Keratinocyte (primary cell): Measurements from ENCODE around the gene CTIF.

Experiments used
- EZH2 ChIP-seq: IDR thresholded peaks from one replicate; pipeline ENCODE4 v1.6.1; 2012; ENCODE audit warnings: inconsistent platforms, mild to moderate bottlenecking, low read length, moderate library complexity
- TF ChIP-seq, protein P1 (sequence below), 3 experiments: IDR thresholded peaks in 1 of 3; conservative IDR thresholded peaks in 1 of 3; optimal IDR thresholded peaks in 1 of 3; 2 replicates in 2 of 3; 3 replicates in 1 of 3; pipeline versions ENCODE3 to v1.5.1; 2011; ENCODE audit warnings: low read length in 3 of 3, mild to moderate bottlenecking in 3 of 3, moderate library complexity in 2 of 3, control low read depth in 1 of 3, inconsistent platforms in 1 of 3; ENCODE audit not compliant: insufficient read depth in 2 of 3; ENCODE audit errors: extremely low read depth in 1 of 3

DNA sequence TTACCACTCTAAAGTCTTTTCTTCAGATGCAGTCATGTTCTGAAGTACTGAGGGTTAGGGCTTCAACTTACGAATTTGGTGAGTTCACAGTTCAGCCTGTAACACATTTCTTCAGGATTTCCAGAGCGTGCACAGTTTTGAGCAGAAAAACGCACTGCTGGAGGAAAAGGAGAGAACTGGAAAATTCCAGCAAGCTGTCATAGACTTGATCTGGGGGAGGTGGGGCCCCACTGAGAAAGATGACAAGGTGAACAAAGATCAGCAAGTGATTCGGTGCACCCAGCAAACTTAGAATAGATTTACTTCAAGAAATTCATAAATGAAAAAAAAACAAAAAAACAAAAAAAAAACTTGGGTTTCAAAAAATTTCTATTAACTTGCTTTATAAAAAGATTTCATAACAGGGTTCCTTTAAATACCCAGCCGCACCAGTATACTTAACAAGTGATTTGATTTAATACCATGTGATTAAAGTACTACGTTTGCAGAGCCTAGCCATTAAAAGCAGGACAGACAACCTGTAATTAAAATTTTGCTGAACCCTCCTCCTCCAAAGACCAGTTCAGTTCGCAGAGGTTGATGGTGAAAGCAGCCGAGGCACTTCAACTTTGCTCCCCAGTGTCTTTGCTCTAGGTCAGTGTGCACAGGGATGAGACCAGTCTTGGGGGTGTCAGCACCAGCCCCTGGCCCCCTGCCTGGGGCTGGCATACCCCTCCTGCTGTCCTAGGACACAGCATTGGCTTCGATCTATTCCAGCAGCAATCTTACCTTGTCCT lies 30.5 kb downstream of the CTIF start:
- TF ChIP-seq, protein P1, sequence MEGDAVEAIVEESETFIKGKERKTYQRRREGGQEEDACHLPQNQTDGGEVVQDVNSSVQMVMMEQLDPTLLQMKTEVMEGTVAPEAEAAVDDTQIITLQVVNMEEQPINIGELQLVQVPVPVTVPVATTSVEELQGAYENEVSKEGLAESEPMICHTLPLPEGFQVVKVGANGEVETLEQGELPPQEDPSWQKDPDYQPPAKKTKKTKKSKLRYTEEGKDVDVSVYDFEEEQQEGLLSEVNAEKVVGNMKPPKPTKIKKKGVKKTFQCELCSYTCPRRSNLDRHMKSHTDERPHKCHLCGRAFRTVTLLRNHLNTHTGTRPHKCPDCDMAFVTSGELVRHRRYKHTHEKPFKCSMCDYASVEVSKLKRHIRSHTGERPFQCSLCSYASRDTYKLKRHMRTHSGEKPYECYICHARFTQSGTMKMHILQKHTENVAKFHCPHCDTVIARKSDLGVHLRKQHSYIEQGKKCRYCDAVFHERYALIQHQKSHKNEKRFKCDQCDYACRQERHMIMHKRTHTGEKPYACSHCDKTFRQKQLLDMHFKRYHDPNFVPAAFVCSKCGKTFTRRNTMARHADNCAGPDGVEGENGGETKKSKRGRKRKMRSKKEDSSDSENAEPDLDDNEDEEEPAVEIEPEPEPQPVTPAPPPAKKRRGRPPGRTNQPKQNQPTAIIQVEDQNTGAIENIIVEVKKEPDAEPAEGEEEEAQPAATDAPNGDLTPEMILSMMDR (optimal IDR thresholded peaks at IDR 0.05 in 1 of 3, IDR thresholded peaks at IDR 0.05 in 1 of 3, conservative IDR thresholded peaks at IDR 0.05 in 1 of 3; ENCODE audit: extremely low read depth in 1 of 3, insufficient read depth in 2 of 3, low read length in 3 of 3), result no peak
- TF ChIP-seq EZH2, result no peak
